Nephron progenitor cell (in vitro differentiated cells): ENCODE data around the gene SH3PXD2B.

Source experiments
- DNase-seq: peaks from one replicate; pipeline ENCODE4 v3.0.0; 2021
- H3K27ac Mint-ChIP-seq: 2 replicates; pipeline ENCODE4 v1.8.0; 2021; ENCODE audit warnings: mild to moderate bottlenecking, moderate library complexity, mixed read lengths
- H3K27me3 Mint-ChIP-seq: 2 replicates; pipeline ENCODE4 v1.8.0; 2021; ENCODE audit warnings: mild to moderate bottlenecking, low read depth, mixed read lengths; ENCODE audit not compliant: poor library complexity
- H3K36me3 Mint-ChIP-seq: 2 replicates; pipeline ENCODE4 v1.8.0; 2021; ENCODE audit warnings: low read depth, mixed read lengths
- H3K4me1 Mint-ChIP-seq: 2 replicates; pipeline ENCODE4 v1.8.0; 2021; ENCODE audit warnings: mixed read lengths
- H3K4me3 Mint-ChIP-seq: 2 replicates; pipeline ENCODE4 v1.8.0; 2021; ENCODE audit warnings: mild to moderate bottlenecking, moderate library complexity, mixed read lengths
- H3K9me3 Mint-ChIP-seq: 2 replicates; pipeline ENCODE4 v1.8.0; 2021; ENCODE audit warnings: mild to moderate bottlenecking, moderate library complexity, mixed read lengths
- TF ChIP-seq, protein P1 (sequence below): fragments of 200-600 bp; sonication (generic); IDR thresholded peaks from 2 replicates; pipeline ENCODE4 v1.5.0; 2021; ENCODE audit warnings: antibody characterized with exemption

Gene SH3PXD2B

DNA sequence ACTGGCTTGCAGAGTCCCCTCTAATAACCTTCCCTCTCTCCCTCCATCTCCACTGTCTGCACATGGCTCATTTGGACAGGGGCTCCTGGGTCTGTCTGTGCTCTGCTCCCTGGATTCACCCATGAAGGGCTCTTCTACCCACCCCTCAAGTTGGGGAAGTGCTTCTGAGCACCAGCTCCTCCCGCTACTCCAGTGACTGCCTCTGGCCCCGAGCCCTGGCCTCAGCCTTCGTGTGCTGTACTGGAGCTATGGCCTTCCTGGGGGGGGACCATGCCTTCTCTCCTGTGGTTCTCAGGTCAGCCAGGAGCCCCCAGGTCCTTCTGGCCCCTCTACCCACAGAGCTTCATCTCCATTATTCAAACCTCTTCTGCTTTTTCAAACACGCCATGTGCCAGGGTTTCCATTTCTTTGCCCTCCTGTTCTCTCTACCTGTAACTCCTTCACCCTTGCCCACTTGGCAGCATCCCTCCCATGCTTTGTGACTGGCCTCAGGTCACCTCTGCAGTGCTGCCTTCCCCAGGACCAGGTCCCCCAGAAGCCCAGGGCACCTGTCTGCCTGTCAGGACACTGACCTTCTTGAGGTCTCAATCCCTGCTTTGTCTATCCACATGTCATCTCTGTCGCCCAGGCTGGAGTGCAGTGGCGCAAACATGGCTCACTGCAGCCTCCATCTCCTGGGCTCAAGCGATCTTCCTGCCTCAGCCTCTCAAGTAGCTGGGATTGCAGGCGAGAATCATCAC lies 9.5 kb downstream of the SH3PXD2B start:
- Mint-ChIP-seq H3K4me3 (no peak overlapping the region), H3K27ac (peak overlapping the region; percentile 20), H3K4me1 (peaks cover 45% of the 10 kb centered on the region), H3K9me3 (no peaks in the 10 kb centered on the region), H3K27me3 (no peaks in the 10 kb centered on the region), H3K36me3 (peaks cover 4% of the 10 kb centered on the region)
- no peak for DNase-seq
- TF ChIP-seq, protein P1, sequence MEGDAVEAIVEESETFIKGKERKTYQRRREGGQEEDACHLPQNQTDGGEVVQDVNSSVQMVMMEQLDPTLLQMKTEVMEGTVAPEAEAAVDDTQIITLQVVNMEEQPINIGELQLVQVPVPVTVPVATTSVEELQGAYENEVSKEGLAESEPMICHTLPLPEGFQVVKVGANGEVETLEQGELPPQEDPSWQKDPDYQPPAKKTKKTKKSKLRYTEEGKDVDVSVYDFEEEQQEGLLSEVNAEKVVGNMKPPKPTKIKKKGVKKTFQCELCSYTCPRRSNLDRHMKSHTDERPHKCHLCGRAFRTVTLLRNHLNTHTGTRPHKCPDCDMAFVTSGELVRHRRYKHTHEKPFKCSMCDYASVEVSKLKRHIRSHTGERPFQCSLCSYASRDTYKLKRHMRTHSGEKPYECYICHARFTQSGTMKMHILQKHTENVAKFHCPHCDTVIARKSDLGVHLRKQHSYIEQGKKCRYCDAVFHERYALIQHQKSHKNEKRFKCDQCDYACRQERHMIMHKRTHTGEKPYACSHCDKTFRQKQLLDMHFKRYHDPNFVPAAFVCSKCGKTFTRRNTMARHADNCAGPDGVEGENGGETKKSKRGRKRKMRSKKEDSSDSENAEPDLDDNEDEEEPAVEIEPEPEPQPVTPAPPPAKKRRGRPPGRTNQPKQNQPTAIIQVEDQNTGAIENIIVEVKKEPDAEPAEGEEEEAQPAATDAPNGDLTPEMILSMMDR: no peak

GRCh38 chr5:172444110-172444510 lies 10.2 kb downstream of the SH3PXD2B start:
- Mint-ChIP-seq H3K9me3 (no peaks in the 10 kb centered on the region), H3K4me1 (peaks cover 38% of the 10 kb centered on the region), H3K4me3 (no peak overlapping the region)

DNA sequence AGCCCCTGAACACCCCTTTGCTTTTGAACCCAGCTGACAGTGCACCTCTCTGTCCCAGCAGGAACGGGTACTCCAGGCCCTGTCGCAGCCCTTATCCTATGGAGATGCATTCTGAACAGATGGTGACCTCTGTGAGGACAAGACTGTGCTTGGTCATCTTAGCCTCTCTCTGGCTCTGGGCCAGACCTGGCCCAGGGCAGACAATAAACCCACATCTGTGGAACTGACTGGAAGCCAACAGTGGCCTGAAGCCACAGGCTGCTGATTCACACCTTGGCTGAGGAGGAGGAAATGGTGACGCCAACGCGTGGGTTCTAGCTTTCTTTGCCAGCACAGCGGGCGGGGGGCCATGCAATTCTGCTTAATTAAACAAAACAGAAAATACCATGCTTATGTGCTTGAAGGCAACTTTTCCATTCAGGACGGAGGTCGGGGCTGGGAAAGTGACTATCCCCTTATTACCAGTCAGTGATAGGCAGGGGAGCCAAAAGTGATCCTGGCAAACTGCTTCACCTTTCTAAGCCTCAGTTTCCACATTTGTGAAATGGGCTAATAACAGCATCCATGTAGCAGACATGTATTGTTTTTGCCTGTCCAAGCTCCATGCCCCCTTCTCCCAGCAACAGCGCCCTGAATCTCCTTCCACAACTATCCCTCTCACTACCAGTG lies 10.8 kb downstream of the SH3PXD2B start:
- TF ChIP-seq, protein P1: no peak
- Mint-ChIP-seq H3K9me3 (no peaks in the 10 kb centered on the region), H3K27ac (no peak overlapping the region), H3K36me3 (peaks cover 4% of the 10 kb centered on the region), H3K4me3 (no peak overlapping the region), H3K27me3 (no peaks in the 10 kb centered on the region), H3K4me1 (peaks cover 32% of the 10 kb centered on the region)
- no peak for DNase-seq

More at GRCh38 chr5:172444110-172444510, 10.2 kb downstream of the SH3PXD2B start:
- TF ChIP-seq, protein P1: no peak
- DNase-seq: no peak
- Mint-ChIP-seq H3K27ac (no peak overlapping the region), H3K27me3 (no peaks in the 10 kb centered on the region), H3K36me3 (peaks cover 4% of the 10 kb centered on the region)

DNA sequence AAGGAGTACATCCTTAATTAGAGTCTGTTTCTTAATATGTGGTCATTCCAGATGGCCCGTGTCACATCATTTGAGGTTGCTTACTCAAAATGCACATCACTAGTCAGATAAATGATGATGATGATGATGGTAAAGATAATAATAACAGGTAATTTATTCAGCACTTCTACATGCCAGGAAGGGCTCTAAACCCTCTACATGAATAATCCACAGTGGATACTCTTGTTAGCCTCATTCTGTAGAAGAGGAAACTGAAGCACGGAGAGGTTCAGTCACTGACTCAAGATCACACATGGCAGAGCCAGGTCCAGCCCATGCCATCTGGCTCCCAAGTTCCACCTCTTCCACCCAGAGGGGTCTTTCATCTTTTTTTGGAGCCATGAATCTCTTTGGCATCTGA lies 11.7 kb downstream of the SH3PXD2B start:
- Mint-ChIP-seq H3K36me3 (peaks cover 4% of the 10 kb centered on the region), H3K9me3 (no peaks in the 10 kb centered on the region), H3K27me3 (no peaks in the 10 kb centered on the region), H3K27ac (no peak overlapping the region), H3K4me1 (peaks cover 26% of the 10 kb centered on the region), H3K4me3 (no peak overlapping the region)
- TF ChIP-seq, protein P1: no peak
- DNase-seq: no peak

DNA sequence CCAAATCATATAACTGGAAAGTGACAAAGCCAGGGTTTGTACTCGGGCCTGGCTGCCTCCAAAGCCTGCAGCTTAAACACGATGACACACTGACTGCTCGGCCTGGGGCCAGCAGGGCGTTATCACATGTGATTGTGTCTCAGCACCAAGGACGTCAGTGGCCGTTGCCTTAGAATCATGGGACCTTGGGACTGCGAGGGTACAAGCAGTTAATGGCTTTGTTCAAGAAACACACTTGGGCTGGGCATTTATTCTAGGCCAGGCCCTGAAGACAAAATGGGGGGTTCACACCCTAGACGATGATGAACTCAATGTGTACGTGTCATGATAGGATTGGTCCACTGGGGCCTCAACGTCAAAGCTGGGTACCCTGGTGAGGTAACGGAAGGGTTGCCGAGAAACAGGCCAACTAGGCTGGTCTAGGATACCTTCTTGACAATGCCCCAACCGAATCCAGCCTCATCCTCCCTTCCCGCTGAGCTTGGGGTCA lies 13.0 kb downstream of the SH3PXD2B start:
- peaks cover 24% of the 10 kb centered on the region for H3K4me1 Mint-ChIP-seq

More for the DNA sequence above, 13.0 kb downstream of the SH3PXD2B start:
- H3K36me3 Mint-ChIP-seq: peaks cover 4% of the 10 kb centered on the region
- H3K4me3 Mint-ChIP-seq: no peak overlapping the region
- TF ChIP-seq, protein P1: no peak
- H3K27ac Mint-ChIP-seq: no peak overlapping the region
- no peak for DNase-seq
- no peaks in the 10 kb centered on the region for H3K27me3 Mint-ChIP-seq
- H3K9me3 Mint-ChIP-seq: no peaks in the 10 kb centered on the region
